GM12801 (cell line): ENCODE measurements around the gene RS1.

Source experiments
- CTCF ChIP-seq: IDR thresholded peaks from one replicate; pipeline ENCODE4 v1.5.1; 2011; ENCODE audit warnings: control low read depth; ENCODE audit not compliant: insufficient read length; ENCODE audit errors: extremely low read depth

Gene RS1

GRCh38 chrX:18672008-18672407, at the start of gene RS1:
Gene RS1, minus strand, starts transcription at chrX:18672108. Its CDS starts 40 bp downstream, at chrX:18672068.
- TF ChIP-seq CTCF = no peak

DNA sequence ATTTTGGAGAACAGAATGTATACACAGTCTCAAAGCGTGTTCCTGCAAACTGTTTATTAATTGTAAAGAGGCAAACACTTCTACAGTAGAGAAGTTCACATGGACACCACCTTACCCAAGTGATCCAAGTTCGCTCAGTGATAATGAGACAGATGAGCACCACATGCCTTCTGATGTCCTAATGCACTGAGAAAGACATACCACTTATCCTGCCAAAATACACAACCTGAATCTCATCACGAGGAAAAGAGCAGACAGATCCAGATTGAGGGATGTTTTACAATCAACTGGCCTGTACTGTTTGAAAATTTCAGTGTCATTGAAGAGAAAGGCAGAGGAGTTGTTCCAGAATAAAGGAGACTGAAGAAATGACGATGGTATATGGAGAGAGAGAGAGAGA, 47.9 kb upstream of the RS1 start:
- TF ChIP-seq CTCF = no peak

DNA sequence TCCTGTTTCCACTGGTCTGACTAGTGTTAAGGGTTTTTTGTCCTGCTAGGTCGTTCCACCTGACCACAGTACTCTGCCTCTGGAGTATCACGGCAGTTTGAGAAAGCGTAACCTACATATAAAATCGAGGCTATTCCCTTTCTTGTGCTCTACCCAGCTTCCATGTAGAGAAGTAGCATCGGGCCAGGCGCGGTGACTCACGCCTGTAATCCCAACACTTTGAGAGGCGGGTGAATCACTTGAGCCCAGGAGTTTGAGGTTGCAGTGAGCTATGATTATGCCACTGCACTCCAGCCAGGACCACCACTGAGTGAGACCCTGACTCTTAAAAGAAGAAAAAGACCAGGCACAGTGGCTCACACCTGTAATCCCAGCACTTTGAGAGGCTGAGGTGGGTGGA, 43.0 kb upstream of the RS1 start:
- TF ChIP-seq CTCF = no peak

DNA sequence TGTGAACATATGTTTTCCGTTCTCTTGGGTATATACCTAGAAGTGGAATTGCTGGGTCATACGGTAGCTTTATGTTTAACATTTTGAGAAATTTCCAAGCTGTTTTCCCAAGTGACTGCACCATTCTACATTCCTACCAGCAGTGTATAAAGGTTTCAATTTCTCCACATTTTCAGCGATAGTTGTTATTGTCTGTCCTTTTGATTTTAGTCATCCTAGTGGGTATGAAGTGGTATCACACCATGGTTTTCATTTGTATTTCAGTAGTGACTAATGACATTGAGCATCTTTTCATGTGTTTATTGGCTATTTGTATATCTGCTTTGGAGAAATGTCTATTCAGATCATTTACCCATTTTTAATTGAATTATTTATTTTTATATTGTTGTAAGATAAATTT, 37.9 kb upstream of the RS1 start:
- no peak for TF ChIP-seq CTCF

DNA sequence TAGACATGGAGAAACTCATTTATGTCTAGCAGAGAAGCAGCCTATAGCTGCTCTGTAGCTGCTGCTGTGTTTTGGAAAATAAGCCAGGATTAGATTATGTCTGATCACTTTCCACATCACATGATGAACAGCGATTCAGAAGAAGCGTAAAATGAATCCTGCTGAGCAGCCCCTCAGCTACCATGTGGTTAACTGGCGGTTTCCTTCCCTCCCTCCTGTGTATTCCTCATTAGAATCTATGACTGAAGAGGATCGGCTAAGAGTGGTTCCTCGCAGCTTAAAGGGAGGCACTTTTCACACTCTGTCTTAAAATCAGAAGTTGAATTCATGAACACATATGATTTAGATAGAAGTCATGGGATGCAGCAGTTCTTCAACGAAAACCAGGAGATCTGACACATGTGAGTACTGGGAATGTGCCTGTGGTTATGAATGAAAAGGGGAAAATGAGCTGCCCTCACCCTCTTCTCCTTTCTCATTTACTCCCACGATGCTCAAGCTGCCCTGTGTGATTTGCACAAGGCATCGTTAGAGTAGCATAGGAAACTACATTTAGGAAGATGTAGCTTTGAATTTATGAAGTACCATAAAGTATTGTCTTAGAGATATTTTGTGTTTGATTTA, 35.6 kb upstream of the RS1 start, which contains the start of gene PPEF1:
PPEF1 (plus strand) TSS at position 220 of the 624 bp plus-strand sequence; CDS start at position 356, 136 bp downstream.
- no peak for TF ChIP-seq CTCF

DNA sequence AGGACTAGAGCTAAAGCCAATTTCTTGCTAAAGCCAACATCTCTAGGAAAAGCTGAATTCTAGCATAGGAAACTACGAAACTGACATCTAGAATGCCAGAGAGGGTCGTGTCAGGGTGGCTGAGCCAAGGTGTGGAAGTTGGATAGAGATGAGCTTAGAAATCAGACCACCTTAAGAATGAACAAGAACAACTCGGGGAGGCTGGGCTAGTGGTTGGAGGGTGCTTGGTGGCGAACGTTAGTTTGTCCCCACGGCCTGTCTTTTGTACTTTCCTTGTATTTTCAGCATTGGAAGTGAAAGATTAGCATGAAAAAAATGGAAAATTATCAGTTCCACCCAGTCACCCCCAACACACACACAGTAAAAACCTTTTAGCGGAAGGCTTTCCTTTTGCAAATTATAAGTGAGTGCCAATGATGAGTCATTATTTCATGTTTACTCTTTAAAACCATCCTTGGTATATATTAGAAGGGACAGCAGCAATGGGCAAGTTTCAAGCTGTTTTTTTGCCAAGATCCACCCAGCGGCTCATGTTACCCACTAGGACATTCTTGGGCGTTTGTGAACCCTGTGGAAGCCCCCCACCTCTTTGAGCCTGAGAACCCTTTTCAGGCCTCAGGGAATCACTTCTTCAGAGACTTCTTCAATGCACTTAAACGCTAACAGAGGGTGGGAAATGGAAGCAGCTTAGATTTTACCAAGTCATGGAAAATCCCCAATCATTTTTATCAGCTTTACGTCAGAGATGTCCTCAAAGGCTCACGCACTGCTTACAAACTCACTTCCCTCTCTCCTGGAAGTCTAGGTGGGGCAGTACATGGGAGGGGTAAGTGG, 30.7 kb upstream of the RS1 start:
- TF ChIP-seq CTCF = no peak

GRCh38 chrX:18701621-18702361, 29.9 kb upstream of the RS1 start:
- no peak for TF ChIP-seq CTCF
